ENCODE data around the gene ATXN2L.

DNA sequence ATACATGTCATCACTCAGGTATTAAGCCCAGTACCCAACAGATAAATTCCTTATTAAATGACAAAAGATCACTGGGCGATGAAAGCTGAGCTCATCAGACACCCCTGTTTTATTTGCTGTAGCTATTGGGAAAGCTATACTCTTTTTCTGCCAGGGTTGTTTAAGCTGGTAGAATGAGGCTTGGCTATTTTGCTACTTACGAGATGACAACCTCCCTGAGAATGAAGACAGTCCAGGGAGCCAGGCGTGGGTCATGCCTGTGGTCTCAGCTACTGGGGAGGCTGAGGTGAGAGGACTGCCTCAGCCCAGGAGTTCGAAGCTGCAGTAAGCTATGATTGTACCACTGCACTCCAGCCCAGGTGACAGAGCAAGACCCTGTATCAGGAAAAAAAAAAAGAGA lies 36.5 kb downstream of the ATXN2L start:
- TF ChIP-seq, protein P1, sequence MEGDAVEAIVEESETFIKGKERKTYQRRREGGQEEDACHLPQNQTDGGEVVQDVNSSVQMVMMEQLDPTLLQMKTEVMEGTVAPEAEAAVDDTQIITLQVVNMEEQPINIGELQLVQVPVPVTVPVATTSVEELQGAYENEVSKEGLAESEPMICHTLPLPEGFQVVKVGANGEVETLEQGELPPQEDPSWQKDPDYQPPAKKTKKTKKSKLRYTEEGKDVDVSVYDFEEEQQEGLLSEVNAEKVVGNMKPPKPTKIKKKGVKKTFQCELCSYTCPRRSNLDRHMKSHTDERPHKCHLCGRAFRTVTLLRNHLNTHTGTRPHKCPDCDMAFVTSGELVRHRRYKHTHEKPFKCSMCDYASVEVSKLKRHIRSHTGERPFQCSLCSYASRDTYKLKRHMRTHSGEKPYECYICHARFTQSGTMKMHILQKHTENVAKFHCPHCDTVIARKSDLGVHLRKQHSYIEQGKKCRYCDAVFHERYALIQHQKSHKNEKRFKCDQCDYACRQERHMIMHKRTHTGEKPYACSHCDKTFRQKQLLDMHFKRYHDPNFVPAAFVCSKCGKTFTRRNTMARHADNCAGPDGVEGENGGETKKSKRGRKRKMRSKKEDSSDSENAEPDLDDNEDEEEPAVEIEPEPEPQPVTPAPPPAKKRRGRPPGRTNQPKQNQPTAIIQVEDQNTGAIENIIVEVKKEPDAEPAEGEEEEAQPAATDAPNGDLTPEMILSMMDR (IDR thresholded peaks at IDR 0.05), result no peak
- TF ChIP-seq POLR2A (IDR thresholded peaks at IDR 0.05), result no peak

All from testis (tissue), 2 donors.